HepG2 (cell line): ENCODE results near the gene SLC29A1. TPM values are rescaled to one million over a fixed set of nuclear protein-coding genes. Genes with fewer than 3 reads are reported as not detected.
A peak's percentile ranks its signal among the peaks of the same experiment; 100 is the strongest.

Experiments used
- CREB1 ChIP-seq, 2 experiments: fragments of 450-650 bp in 1 of 2; IDR thresholded peaks; 2 replicates each; pipeline ENCODE4 v1.6.1; 2016 to 2017; ENCODE audit warnings: control low read depth in 1 of 2, mild to moderate bottlenecking in 1 of 2, missing compliant biosample characterization in 1 of 2, missing genetic modification characterization in 1 of 2
- ZNF136 ChIP-seq: sonication (generic); formaldehyde crosslinking; IDR thresholded peaks from 2 replicates; pipeline ENCODE4 v1.8.1; 2022; ENCODE audit warnings: low read depth, mild to moderate bottlenecking, moderate library complexity, missing genetic modification reagents
- polyA plus RNA-seq, 8 experiments: library from polyadenylated mRNA; depleted of rRNA in 3 of 8; stranded (reverse) in 7 of 8; unstranded in 1 of 8; fragments of >200 nt; fragmentation: Illumina TruSeq in 4 of 8; extraction: Trizol in 4 of 8; gene quantifications; 2 replicates each; pipeline versions ENCODE4 v1.2.1 to v1.2.3, GENCODE V29; 2011 to 2016; ENCODE audit warnings: low read depth in 4 of 8, missing spikeins in 1 of 8, mixed read lengths in 1 of 8; ENCODE audit not compliant: insufficient read depth in 1 of 8
- total RNA-seq, 5 experiments: library from RNA; depleted of rRNA; stranded (reverse); fragments of >200 nt; fragmentation: Illumina TruSeq; extraction: Trizol; gene quantifications; 2 replicates each; pipeline ENCODE4 v1.2.3, GENCODE V29; 2016; ENCODE audit warnings: low read depth in 1 of 5
- TF ChIP-seq, protein P1 (sequence below): sonication (generic); formaldehyde crosslinking; IDR thresholded peaks from 2 replicates; pipeline ENCODE4 v1.4.0; 2020; ENCODE audit warnings: missing genetic modification reagents, borderline replicate concordance
- TF ChIP-seq, protein P2 (sequence below): IDR thresholded peaks from 2 replicates; pipeline ENCODE4 v1.6.1; 2016; ENCODE audit warnings: missing genetic modification reagents, missing compliant biosample characterization
- TF ChIP-seq, protein P3 (sequence below), 2 experiments: sonication (generic) in 1 of 2; formaldehyde crosslinking in 1 of 2; IDR thresholded peaks; 2 replicates each; pipeline versions ENCODE4 v1.6.1 to v1.9.0; 2014 to 2022; ENCODE audit warnings: antibody characterized with exemption in 1 of 2, borderline replicate concordance in 1 of 2, inconsistent platforms in 1 of 2, low read depth in 1 of 2, missing genetic modification reagents in 1 of 2
- TF ChIP-seq, protein P4 (sequence below): IDR thresholded peaks from 2 replicates; pipeline ENCODE4 v1.4.0; 2020; ENCODE audit warnings: mild to moderate bottlenecking, missing genetic modification reagents
- TF ChIP-seq, protein P5 (sequence below): sonication (generic); formaldehyde crosslinking; IDR thresholded peaks from 2 replicates; pipeline ENCODE4; 2020; ENCODE audit warnings: missing genetic modification reagents, mild to moderate bottlenecking, borderline replicate concordance

Gene SLC29A1
- total and polyA plus RNA-seq, 2 of the 13 experiments (the other 11 are each of a cell fraction or from before 2014, with no cell fraction given): 43.2 to 106 TPM

DNA sequence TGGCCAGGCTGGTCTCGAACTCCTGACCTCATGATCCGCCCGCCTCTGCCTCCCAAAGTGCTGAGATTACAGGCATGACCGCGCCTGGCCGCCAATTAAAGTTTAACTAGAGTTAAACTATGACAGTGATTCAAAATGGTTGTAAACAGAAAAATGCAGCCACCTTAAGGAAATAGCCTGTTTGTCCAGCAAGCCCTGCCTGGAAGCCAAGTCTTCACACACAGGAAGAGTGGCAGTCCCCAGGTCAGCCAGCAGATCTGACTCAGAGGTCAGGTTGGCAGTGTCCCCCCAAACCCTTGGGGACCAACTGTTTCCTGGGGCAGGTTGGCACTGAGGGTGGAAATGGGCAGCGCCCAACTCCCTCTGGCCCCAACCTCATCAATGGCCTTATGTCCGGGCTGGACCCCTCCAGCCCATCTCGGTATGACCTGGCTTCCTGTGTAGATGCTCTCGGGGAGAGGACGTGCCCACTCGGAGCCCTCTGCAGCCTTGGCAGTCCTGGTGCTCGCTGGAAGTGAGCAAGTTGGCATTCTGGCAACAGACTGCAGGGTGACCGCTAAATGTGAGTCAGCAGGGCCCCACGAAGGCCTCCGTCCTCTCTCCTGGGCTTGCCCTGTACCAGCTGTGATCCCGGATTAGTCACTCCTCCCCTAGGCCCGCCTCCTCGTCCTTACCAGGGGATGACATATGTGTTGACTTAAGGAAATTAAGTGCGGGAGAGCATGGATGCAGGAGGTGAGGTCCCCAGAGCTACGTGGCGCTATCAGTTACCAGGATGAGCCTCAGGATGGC lies 13.8 kb downstream of the SLC29A1 start (continued):
- TF ChIP-seq CREB1 (IDR thresholded peaks at IDR 0.05): no peak
- peak; percentile 45; the same call in 1 of the 2 replicates for TF ChIP-seq CREB1 (CRISPR knock-in tag; IDR thresholded peaks at IDR 0.05)
- TF ChIP-seq, protein P1, sequence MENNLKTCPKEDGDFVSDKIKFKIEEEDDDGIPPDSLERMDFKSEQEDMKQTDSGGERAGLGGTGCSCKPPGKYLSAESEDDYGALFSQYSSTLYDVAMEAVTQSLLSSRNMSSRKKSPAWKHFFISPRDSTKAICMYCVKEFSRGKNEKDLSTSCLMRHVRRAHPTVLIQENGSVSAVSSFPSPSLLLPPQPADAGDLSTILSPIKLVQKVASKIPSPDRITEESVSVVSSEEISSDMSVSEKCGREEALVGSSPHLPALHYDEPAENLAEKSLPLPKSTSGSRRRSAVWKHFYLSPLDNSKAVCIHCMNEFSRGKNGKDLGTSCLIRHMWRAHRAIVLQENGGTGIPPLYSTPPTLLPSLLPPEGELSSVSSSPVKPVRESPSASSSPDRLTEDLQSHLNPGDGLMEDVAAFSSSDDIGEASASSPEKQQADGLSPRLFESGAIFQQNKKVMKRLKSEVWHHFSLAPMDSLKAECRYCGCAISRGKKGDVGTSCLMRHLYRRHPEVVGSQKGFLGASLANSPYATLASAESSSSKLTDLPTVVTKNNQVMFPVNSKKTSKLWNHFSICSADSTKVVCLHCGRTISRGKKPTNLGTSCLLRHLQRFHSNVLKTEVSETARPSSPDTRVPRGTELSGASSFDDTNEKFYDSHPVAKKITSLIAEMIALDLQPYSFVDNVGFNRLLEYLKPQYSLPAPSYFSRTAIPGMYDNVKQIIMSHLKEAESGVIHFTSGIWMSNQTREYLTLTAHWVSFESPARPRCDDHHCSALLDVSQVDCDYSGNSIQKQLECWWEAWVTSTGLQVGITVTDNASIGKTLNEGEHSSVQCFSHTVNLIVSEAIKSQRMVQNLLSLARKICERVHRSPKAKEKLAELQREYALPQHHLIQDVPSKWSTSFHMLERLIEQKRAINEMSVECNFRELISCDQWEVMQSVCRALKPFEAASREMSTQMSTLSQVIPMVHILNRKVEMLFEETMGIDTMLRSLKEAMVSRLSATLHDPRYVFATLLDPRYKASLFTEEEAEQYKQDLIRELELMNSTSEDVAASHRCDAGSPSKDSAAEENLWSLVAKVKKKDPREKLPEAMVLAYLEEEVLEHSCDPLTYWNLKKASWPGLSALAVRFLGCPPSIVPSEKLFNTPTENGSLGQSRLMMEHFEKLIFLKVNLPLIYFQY (CRISPR knock-in tag): no peak; the same call in 1 of the 2 replicates
- TF ChIP-seq, protein P2, sequence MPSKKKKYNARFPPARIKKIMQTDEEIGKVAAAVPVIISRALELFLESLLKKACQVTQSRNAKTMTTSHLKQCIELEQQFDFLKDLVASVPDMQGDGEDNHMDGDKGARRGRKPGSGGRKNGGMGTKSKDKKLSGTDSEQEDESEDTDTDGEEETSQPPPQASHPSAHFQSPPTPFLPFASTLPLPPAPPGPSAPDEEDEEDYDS (CRISPR knock-in tag): peak; percentile 64; the same call in 1 of the 2 replicates
- TF ChIP-seq, protein P3, sequence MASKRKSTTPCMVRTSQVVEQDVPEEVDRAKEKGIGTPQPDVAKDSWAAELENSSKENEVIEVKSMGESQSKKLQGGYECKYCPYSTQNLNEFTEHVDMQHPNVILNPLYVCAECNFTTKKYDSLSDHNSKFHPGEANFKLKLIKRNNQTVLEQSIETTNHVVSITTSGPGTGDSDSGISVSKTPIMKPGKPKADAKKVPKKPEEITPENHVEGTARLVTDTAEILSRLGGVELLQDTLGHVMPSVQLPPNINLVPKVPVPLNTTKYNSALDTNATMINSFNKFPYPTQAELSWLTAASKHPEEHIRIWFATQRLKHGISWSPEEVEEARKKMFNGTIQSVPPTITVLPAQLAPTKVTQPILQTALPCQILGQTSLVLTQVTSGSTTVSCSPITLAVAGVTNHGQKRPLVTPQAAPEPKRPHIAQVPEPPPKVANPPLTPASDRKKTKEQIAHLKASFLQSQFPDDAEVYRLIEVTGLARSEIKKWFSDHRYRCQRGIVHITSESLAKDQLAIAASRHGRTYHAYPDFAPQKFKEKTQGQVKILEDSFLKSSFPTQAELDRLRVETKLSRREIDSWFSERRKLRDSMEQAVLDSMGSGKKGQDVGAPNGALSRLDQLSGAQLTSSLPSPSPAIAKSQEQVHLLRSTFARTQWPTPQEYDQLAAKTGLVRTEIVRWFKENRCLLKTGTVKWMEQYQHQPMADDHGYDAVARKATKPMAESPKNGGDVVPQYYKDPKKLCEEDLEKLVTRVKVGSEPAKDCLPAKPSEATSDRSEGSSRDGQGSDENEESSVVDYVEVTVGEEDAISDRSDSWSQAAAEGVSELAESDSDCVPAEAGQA (IDR thresholded peaks at IDR 0.05; ENCODE audit: low read depth): no peak
- TF ChIP-seq, protein P3 (CRISPR knock-in tag; IDR thresholded peaks at IDR 0.05; ENCODE audit: borderline replicate concordance): no peak
- TF ChIP-seq, protein P4, sequence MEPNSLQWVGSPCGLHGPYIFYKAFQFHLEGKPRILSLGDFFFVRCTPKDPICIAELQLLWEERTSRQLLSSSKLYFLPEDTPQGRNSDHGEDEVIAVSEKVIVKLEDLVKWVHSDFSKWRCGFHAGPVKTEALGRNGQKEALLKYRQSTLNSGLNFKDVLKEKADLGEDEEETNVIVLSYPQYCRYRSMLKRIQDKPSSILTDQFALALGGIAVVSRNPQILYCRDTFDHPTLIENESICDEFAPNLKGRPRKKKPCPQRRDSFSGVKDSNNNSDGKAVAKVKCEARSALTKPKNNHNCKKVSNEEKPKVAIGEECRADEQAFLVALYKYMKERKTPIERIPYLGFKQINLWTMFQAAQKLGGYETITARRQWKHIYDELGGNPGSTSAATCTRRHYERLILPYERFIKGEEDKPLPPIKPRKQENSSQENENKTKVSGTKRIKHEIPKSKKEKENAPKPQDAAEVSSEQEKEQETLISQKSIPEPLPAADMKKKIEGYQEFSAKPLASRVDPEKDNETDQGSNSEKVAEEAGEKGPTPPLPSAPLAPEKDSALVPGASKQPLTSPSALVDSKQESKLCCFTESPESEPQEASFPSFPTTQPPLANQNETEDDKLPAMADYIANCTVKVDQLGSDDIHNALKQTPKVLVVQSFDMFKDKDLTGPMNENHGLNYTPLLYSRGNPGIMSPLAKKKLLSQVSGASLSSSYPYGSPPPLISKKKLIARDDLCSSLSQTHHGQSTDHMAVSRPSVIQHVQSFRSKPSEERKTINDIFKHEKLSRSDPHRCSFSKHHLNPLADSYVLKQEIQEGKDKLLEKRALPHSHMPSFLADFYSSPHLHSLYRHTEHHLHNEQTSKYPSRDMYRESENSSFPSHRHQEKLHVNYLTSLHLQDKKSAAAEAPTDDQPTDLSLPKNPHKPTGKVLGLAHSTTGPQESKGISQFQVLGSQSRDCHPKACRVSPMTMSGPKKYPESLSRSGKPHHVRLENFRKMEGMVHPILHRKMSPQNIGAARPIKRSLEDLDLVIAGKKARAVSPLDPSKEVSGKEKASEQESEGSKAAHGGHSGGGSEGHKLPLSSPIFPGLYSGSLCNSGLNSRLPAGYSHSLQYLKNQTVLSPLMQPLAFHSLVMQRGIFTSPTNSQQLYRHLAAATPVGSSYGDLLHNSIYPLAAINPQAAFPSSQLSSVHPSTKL (CRISPR knock-in tag): peak; percentile 37
- no peak for TF ChIP-seq ZNF136 (CRISPR knock-in tag)
- TF ChIP-seq, protein P5, sequence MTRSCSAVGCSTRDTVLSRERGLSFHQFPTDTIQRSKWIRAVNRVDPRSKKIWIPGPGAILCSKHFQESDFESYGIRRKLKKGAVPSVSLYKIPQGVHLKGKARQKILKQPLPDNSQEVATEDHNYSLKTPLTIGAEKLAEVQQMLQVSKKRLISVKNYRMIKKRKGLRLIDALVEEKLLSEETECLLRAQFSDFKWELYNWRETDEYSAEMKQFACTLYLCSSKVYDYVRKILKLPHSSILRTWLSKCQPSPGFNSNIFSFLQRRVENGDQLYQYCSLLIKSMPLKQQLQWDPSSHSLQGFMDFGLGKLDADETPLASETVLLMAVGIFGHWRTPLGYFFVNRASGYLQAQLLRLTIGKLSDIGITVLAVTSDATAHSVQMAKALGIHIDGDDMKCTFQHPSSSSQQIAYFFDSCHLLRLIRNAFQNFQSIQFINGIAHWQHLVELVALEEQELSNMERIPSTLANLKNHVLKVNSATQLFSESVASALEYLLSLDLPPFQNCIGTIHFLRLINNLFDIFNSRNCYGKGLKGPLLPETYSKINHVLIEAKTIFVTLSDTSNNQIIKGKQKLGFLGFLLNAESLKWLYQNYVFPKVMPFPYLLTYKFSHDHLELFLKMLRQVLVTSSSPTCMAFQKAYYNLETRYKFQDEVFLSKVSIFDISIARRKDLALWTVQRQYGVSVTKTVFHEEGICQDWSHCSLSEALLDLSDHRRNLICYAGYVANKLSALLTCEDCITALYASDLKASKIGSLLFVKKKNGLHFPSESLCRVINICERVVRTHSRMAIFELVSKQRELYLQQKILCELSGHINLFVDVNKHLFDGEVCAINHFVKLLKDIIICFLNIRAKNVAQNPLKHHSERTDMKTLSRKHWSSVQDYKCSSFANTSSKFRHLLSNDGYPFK (CRISPR knock-in tag): no peak
